Loucy (cell line): ENCODE results near the gene C1orf226.

ENCODE experiments used
- CTCF ChIP-seq: fragments of 200-600 bp; sonication (generic); conservative IDR thresholded peaks from 2 replicates; pipeline ENCODE4 v1.5.1; 2014; ENCODE audit warnings: mild to moderate bottlenecking, antibody characterized with exemption, low read length
- EZH2phosphoT487 ChIP-seq: fragments of 200-600 bp; IDR thresholded peaks from 2 replicates; pipeline ENCODE4 v1.6.1; 2018; ENCODE audit warnings: antibody characterized with exemption, mild to moderate bottlenecking, moderate library complexity, borderline replicate concordance

- TF ChIP-seq CTCF: no peak
- no peak for TF ChIP-seq EZH2phosphoT487
Observed at GRCh38 chr1:162416909-162417308, 35.4 kb downstream of the C1orf226 start.
